HCT116 (cell line): ENCODE measurements around the gene HOTAIR. TPM values are rescaled to one million over a fixed set of nuclear protein-coding genes. Genes with fewer than 3 reads are reported as not detected.

Source experiments
- ATAC-seq: fragments of 200-7000 bp; cut with Tn5 transposase; 2 replicates; pipeline ENCODE4 v1.9.1; 2020; ENCODE audit warnings: mild to moderate bottlenecking, moderate library complexity
- BruUV-seq: library from RNA; stranded (reverse); fragments of 400-500 nt; replicated peaks from 2 replicates; lab custom pipeline; 2021; lab: Mats Ljungman, UMichigan
- CTCF ChIA-PET: fragments of 300-600 bp; sonication (Branson Sonifier 250); formaldehyde crosslinking; loops from one replicate; lab custom pipeline; 2021; ENCODE audit warnings: antibody characterized with exemption; lab: Charles Lee
- POLR2A ChIA-PET: fragments of 300-600, 350-600 bp; sonication (Branson Sonifier 250); formaldehyde crosslinking; loops from one replicate; lab custom pipeline; 2021; ENCODE audit warnings: antibody characterized with exemption; lab: Charles Lee
- RAD21 ChIA-PET, 2 experiments: fragments of 300-600 bp; sonication (Branson Sonifier 250); formaldehyde crosslinking; loops; one replicate each; lab custom pipeline; 2023; ENCODE audit warnings: low total read pairs in 2 of 2; ENCODE audit not compliant: uncharacterized antibody in 2 of 2, unreplicated experiment in 2 of 2, low non-redundant PET in 1 of 2; lab: Charles Lee
- DNase-seq: peaks from one replicate; pipeline ENCODE4 v3.0.0-alpha.2; 2010; ENCODE audit warnings: low read depth, low spot score
- H2AFZ ChIP-seq: fragments of 200-600 bp; shearing (Covaris generic), sonication (generic); 2 replicates; pipeline ENCODE4 v1.6.1; 2017; ENCODE audit warnings: low read depth, mixed run types, mixed read lengths, antibody characterized with exemption, low read length; ENCODE audit not compliant: poor library complexity, severe bottlenecking
- H3K27ac ChIP-seq: 2 replicates; pipeline ENCODE4 v1.5.1; 2012; ENCODE audit warnings: low read depth, low read length
- H3K27me3 ChIP-seq: fragments of 200-600 bp; sonication (generic); 2 replicates; pipeline ENCODE4 v1.6.1; 2016; ENCODE audit warnings: mixed run types, low read length, mixed read lengths; ENCODE audit not compliant: insufficient read depth
- H3K36me3 ChIP-seq, 2 experiments: fragments of 200-500 bp in 1 of 2; fragments of 200-600 bp in 1 of 2; sonication (Bioruptor generic) in 1 of 2; sonication (generic) in 1 of 2; 2 replicates each; pipeline versions ENCODE4 v1.5.1 to v1.6.1; 2014 to 2016; ENCODE audit warnings: low read length in 2 of 2, inconsistent platforms in 1 of 2, mixed read lengths in 1 of 2, mixed run types in 1 of 2; ENCODE audit not compliant: insufficient read depth in 2 of 2, control insufficient read depth in 1 of 2
- H3K4me1 ChIP-seq, 2 experiments: fragments of 200-600 bp in 1 of 2; sonication (generic) in 1 of 2; 2 replicates each; pipeline versions ENCODE4 v1.5.1 to v1.6.1; 2012 to 2017; ENCODE audit warnings: low read length in 2 of 2, inconsistent platforms in 1 of 2, mild to moderate bottlenecking in 1 of 2, mixed read lengths in 1 of 2, mixed run types in 1 of 2, moderate library complexity in 1 of 2; ENCODE audit not compliant: insufficient read depth in 2 of 2, control insufficient read depth in 1 of 2
- H3K4me2 ChIP-seq: fragments of 200-600 bp; sonication (generic); 2 replicates; pipeline ENCODE4 v1.6.1; 2017; ENCODE audit warnings: mixed run types, low read length, mixed read lengths
- H3K4me3 ChIP-seq, 2 experiments: fragments of 200-600 bp in 1 of 2; sonication (generic) in 1 of 2; replicated peaks in 1 of 2; 2 replicates each; pipeline ENCODE4 v1.5.1; 2011 to 2016; ENCODE audit warnings: low read length in 2 of 2, control low read depth in 1 of 2, low read depth in 1 of 2, mild to moderate bottlenecking in 1 of 2, mixed read lengths in 1 of 2, mixed run types in 1 of 2
- H3K79me2 ChIP-seq: fragments of 200-600 bp; sonication (generic); 2 replicates; pipeline ENCODE4 v1.6.1; 2017; ENCODE audit warnings: mild to moderate bottlenecking, mixed run types, low read length, moderate library complexity, mixed read lengths; ENCODE audit not compliant: insufficient read depth
- H3K9ac ChIP-seq: fragments of 200-600 bp; sonication (generic); 2 replicates; pipeline ENCODE4 v1.6.1; 2016; ENCODE audit warnings: low read length, mixed read lengths
- H3K9me2 ChIP-seq: fragments of 200-600 bp; sonication (generic), shearing (Covaris generic); 2 replicates; pipeline ENCODE4 v1.6.1; 2017; ENCODE audit warnings: mixed run types, mild to moderate bottlenecking, moderate library complexity; ENCODE audit not compliant: insufficient read depth
- H3K9me3 ChIP-seq, 2 experiments: fragments of 200-500 bp in 1 of 2; fragments of 200-600 bp in 1 of 2; sonication (Bioruptor generic) in 1 of 2; sonication (generic) in 1 of 2; 2 replicates each; pipeline ENCODE4 v1.6.1; 2014 to 2017; ENCODE audit warnings: low read length in 2 of 2, mixed read lengths in 2 of 2, inconsistent platforms in 1 of 2, low read depth in 1 of 2, mild to moderate bottlenecking in 1 of 2, mixed run types in 1 of 2, moderate library complexity in 1 of 2; ENCODE audit not compliant: control insufficient read depth in 1 of 2, insufficient read depth in 1 of 2
- H4K20me1 ChIP-seq: fragments of 200-600 bp; sonication (generic), shearing (Covaris generic); 2 replicates; pipeline ENCODE4 v1.6.1; 2017; ENCODE audit warnings: mixed run types, mild to moderate bottlenecking, moderate library complexity; ENCODE audit not compliant: insufficient read depth
- EZH2phosphoT487 ChIP-seq: fragments of 200-600 bp; IDR thresholded peaks from 2 replicates; pipeline ENCODE4 v1.6.1; 2018; ENCODE audit warnings: antibody characterized with exemption, borderline replicate concordance
- intact Hi-C: fragments of 100-400 bp; cut with micrococcal nuclease; formaldehyde crosslinking; loops from 2 replicates; pipeline ENCODE4 v1.10.0; 2022
- total RNA-seq: library from RNA; stranded (reverse); gene quantifications from one replicate; pipeline ENCODE4 v1.2.1, GENCODE V29; 2021; ENCODE audit not compliant: unreplicated experiment
- TF ChIP-seq, protein P1 (sequence below), 3 experiments: fragments of 200-600 bp in 1 of 3; sonication (generic) in 1 of 3; IDR thresholded peaks in 2 of 3; conservative IDR thresholded peaks in 1 of 3; 2 replicates each; pipeline ENCODE4 v1.5.1; 2012 to 2017; ENCODE audit warnings: low read depth in 2 of 3, low read length in 2 of 3, antibody characterized with exemption in 1 of 3, borderline replicate concordance in 1 of 3, control low read depth in 1 of 3, mild to moderate bottlenecking in 1 of 3, mixed read lengths in 1 of 3, mixed run types in 1 of 3, moderate library complexity in 1 of 3; ENCODE audit not compliant: insufficient read depth in 1 of 3

Gene HOTAIR
- total RNA-seq, 1 experiment from 2014 or later, result 0.25 TPM

DNA sequence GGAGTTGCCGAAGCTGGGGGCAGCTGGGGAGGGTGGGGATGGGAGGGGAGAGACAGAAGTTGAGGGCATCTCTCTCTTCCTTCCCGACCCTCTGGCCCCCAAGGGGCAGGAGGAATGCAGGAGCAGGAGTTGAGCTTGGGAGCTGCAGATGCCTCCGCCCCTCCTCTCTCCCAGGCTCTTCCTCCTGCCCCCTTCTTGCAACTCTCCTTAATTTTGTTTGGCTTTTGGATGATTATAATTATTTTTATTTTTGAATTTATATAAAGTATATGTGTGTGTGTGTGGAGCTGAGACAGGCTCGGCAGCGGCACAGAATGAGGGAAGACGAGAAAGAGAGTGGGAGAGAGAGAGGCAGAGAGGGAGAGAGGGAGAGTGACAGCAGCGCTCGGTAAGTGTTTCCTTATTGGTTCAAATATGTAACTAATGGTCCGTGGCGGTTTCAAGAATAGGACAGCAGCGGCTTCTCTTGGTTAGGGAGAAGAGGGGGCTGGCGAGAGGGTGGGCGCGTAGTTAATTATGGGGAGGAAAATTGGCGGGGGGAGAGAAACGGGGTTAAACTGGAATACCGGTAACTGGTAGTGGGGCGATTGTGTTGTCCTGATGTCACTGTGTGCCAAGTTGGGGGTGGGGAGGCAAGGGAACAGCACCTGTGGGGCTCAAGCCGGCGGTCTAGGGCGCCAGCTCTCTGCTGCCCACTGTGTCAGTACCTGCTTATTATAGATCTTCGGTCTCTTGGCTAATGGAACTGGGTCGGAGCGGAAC, 42.5 kb upstream of the HOTAIR start:
- Histone ChIP-seq H3K27me3 (no peaks in the 10 kb centered on the region), H3K9me2 (no peaks in the 10 kb centered on the region), H3K27ac (peak overlapping the region; percentile 94), H4K20me1 (no peaks in the 10 kb centered on the region), H3K4me2 (peak overlapping the region; percentile 99), H3K36me3 (no peaks in the 10 kb centered on the region), H3K9ac (peak overlapping the region; percentile 94), H3K79me2 (no peaks in the 10 kb centered on the region), H3K4me1 (peaks cover 24 to 43% of the 10 kb centered on the region in 2 experiments), H3K4me3 (peak overlapping the region; percentile 76 to 88), H3K9me3 (no peaks in the 10 kb centered on the region), H2AFZ (peak overlapping the region; percentile 61)
- BruUV-seq, result TSS peak; percentile 86
- POLR2A ChIA-PET, result interaction anchor here (0.7 to 2.4 kb wide), 14 partner anchors 9 to 184 kb away, joined by 3 to 23 read pairs (median 4); partner anchors contain the start of genes HOXC6, HOXC8, HOXC9 and SMUG1
- CTCF ChIA-PET, result interaction anchor here (0.6 to 4.3 kb wide), 24 partner anchors 9 to 382 kb away, joined by 3 to 43 read pairs (median 4); partner anchors contain the start of genes HOXC10, HOXC5, HOXC6 and HOXC9
- RAD21 ChIA-PET, result interaction anchor here (0.6 to 1.3 kb wide), 13 partner anchors 9 to 271 kb away, joined by 3 to 9 read pairs (median 3); partner anchors contain the start of gene HOXC9 (in 1 of the 2)
- intact Hi-C loops, result no loop called here
- DNase-seq (no peak), ATAC-seq (peak; percentile 62)
- TF ChIP-seq EZH2phosphoT487, result no peak
- TF ChIP-seq, protein P1, sequence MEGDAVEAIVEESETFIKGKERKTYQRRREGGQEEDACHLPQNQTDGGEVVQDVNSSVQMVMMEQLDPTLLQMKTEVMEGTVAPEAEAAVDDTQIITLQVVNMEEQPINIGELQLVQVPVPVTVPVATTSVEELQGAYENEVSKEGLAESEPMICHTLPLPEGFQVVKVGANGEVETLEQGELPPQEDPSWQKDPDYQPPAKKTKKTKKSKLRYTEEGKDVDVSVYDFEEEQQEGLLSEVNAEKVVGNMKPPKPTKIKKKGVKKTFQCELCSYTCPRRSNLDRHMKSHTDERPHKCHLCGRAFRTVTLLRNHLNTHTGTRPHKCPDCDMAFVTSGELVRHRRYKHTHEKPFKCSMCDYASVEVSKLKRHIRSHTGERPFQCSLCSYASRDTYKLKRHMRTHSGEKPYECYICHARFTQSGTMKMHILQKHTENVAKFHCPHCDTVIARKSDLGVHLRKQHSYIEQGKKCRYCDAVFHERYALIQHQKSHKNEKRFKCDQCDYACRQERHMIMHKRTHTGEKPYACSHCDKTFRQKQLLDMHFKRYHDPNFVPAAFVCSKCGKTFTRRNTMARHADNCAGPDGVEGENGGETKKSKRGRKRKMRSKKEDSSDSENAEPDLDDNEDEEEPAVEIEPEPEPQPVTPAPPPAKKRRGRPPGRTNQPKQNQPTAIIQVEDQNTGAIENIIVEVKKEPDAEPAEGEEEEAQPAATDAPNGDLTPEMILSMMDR (IDR thresholded peaks at IDR 0.05 in 2 of 3, conservative IDR thresholded peaks at IDR 0.05 in 1 of 3; ENCODE audit: borderline replicate concordance in 1 of 3, insufficient read depth in 1 of 3, low read depth in 2 of 3, low read length in 2 of 3), result peak in 1 of 3 experiments; percentile 26; a peak in 2 of 6 replicates
